B cell (primary cell): Measurements from ENCODE around the gene RHOBTB1. TPM values are rescaled to one million over a fixed set of nuclear protein-coding genes. Genes with fewer than 3 reads are reported as not detected.

Source experiments
- ATAC-seq: fragments of 200-7000 bp; cut with Tn5 transposase; one replicate; pipeline ENCODE4 v1.10.0; 2021; ENCODE audit warnings: low read depth, mild to moderate bottlenecking, moderate number of reproducible peaks, moderate library complexity
- CTCF ChIA-PET: fragments of 350-600 bp; sonication (Branson Sonifier 250); formaldehyde crosslinking; loops from one replicate; lab custom pipeline; 2021; ENCODE audit warnings: antibody characterized with exemption, inconsistent platforms; lab: Charles Lee
- POLR2A ChIA-PET: fragments of 350-600 bp; sonication (Branson Sonifier 250); formaldehyde crosslinking; loops from one replicate; lab custom pipeline; 2021; ENCODE audit warnings: antibody characterized with exemption; lab: Charles Lee
- DNase-seq: peaks from one replicate; pipeline ENCODE4 v3.0.0; 2013
- H2AFZ ChIP-seq: 2 replicates; pipeline ENCODE4 v1.6.1; 2012; ENCODE audit warnings: mild to moderate bottlenecking, low read depth, low read length; ENCODE audit not compliant: insufficient read depth, poor library complexity, severe bottlenecking
- H3K27ac ChIP-seq, 2 donors: 1 replicate in 1 of 2; 2 replicates in 1 of 2; pipeline ENCODE4 v1.5.1; 2012 to 2013; ENCODE audit warnings: low read length in 2 of 2, mild to moderate bottlenecking in 2 of 2, moderate library complexity in 1 of 2
- H3K27me3 ChIP-seq, 4 experiments: fragments of 200-600 bp in 1 of 4; sonication (generic) in 1 of 4; replicated peaks in 1 of 4; 1 replicate in 2 of 4; 2 replicates in 2 of 4; pipeline versions ENCODE4 v1.6.1 to v1.7.0; 2013 to 2016; ENCODE audit warnings: low read length in 3 of 4, mild to moderate bottlenecking in 2 of 4, mixed read lengths in 1 of 4, moderate library complexity in 1 of 4; ENCODE audit not compliant: insufficient read depth in 4 of 4, control insufficient read depth in 3 of 4; ENCODE audit errors: control extremely low read depth in 1 of 4
- H3K36me3 ChIP-seq, 2 experiments: replicated peaks in 1 of 2; 1 replicate in 1 of 2; 2 replicates in 1 of 2; pipeline versions ENCODE4 v1.6.1 to v1.7.1; 2013; ENCODE audit warnings: low read length in 1 of 2; ENCODE audit not compliant: insufficient read depth in 2 of 2, control insufficient read depth in 1 of 2; ENCODE audit errors: control extremely low read depth in 1 of 2, extremely low read depth in 1 of 2
- H3K4me1 ChIP-seq, 2 donors: fragments of 200-600 bp in 1 of 2; sonication (generic) in 1 of 2; 1 replicate in 1 of 2; 2 replicates in 1 of 2; pipeline versions ENCODE4 v1.5.1 to v1.6.1; 2013 to 2017; ENCODE audit warnings: low read length in 2 of 2; ENCODE audit not compliant: control insufficient read depth in 2 of 2, insufficient read depth in 2 of 2
- H3K4me2 ChIP-seq: replicated peaks from 2 replicates; pipeline ENCODE3; 2012; ENCODE audit warnings: mild to moderate bottlenecking, low read depth, low read length; ENCODE audit not compliant: poor library complexity, severe bottlenecking
- H3K4me3 ChIP-seq, 5 experiments: fragments of 200-600 bp in 1 of 5; sonication (generic) in 1 of 5; 1 replicate in 3 of 5; 2 replicates in 2 of 5; pipeline versions ENCODE4 v1.5.1 to v1.7.0; 2011 to 2016; ENCODE audit warnings: low read length in 4 of 5, mild to moderate bottlenecking in 4 of 5, low read depth in 2 of 5, control low read depth in 1 of 5, moderate library complexity in 1 of 5; ENCODE audit not compliant: insufficient read depth in 1 of 5; ENCODE audit errors: control extremely low read depth in 1 of 5, extremely low read depth in 1 of 5
- H3K79me2 ChIP-seq: fragments of 200-600 bp; sonication (generic); one replicate; pipeline ENCODE4 v1.6.0; 2016; ENCODE audit warnings: low read length; ENCODE audit not compliant: control insufficient read depth, insufficient read depth
- H3K9ac ChIP-seq: fragments of 200-600 bp; sonication (generic); 2 replicates; pipeline ENCODE4 v1.6.1; 2017; ENCODE audit warnings: mild to moderate bottlenecking, low read length, moderate library complexity
- H3K9me3 ChIP-seq, 3 donors: one replicate each; pipeline versions ENCODE4 v1.6.1 to v1.7.1; 2013; ENCODE audit warnings: low read length in 2 of 3; ENCODE audit not compliant: control insufficient read depth in 2 of 3, insufficient read depth in 1 of 3; ENCODE audit errors: control extremely low read depth in 1 of 3
- H4K20me1 ChIP-seq: 2 replicates; pipeline ENCODE4 v1.6.0; 2012; ENCODE audit warnings: mild to moderate bottlenecking, low read length; ENCODE audit not compliant: insufficient read depth, control insufficient read depth, poor library complexity, severe bottlenecking
- H3K27ac Mint-ChIP-seq: one replicate; pipeline ENCODE4 v1.8.0; 2021; ENCODE audit warnings: mixed read lengths
- H3K27me3 Mint-ChIP-seq: one replicate; pipeline ENCODE4 v1.8.0; 2021; ENCODE audit warnings: mixed read lengths
- H3K4me1 Mint-ChIP-seq: one replicate; pipeline ENCODE4 v1.8.0; 2021; ENCODE audit warnings: mixed read lengths
- H3K4me3 Mint-ChIP-seq: one replicate; pipeline ENCODE4 v1.8.0; 2021; ENCODE audit warnings: mixed read lengths
- H3K9me3 Mint-ChIP-seq: one replicate; pipeline ENCODE4 v1.8.0; 2022; ENCODE audit warnings: mixed read lengths; ENCODE audit not compliant: insufficient read depth
- EZH2 ChIP-seq: IDR thresholded peaks from 2 replicates; pipeline ENCODE4 v1.6.1; 2012; ENCODE audit warnings: borderline replicate concordance, low read depth, mild to moderate bottlenecking, moderate library complexity, low read length; ENCODE audit not compliant: insufficient read depth, poor library complexity, severe bottlenecking
- WGBS: methylation state at CpG from one replicate; pipeline ENCODE4 v1.1.5; 2013; ENCODE audit warnings: missing lambda C conversion rate; ENCODE audit not compliant: insufficient coverage; 5-methylcytosine and 5-hydroxymethylcytosine counted together
- intact Hi-C: fragments of 100-400 bp; cut with micrococcal nuclease; formaldehyde crosslinking; loops from one replicate; pipeline ENCODE4 v1.10.0; 2022
- polyA plus RNA-seq: library from polyadenylated mRNA; depleted of rRNA; stranded (reverse); fragments of >200 nt; gene quantifications from 2 replicates; pipeline ENCODE4 v1.2.3, GENCODE V29; 2012
- total RNA-seq, 2 donors: library from RNA; stranded (reverse); fragments of 120-200 nt in 1 of 2; gene quantifications; 1 replicate in 1 of 2; 2 replicates in 1 of 2; pipeline versions ENCODE4 v1.2.3 to v1.2.4, GENCODE V29; 2013 to 2022
- TF ChIP-seq, protein P1 (sequence below): fragments of 200-600 bp; IDR thresholded peaks from one replicate; pipeline ENCODE4 v1.8.0; 2022; ENCODE audit warnings: antibody characterized with exemption, mild to moderate bottlenecking

The RHOBTB1 gene
- total and polyA plus RNA-seq, 2 donors (not counting 1 experiment from before 2014, with no cell fraction given) = 0.07 to 0.60 TPM

- no peaks in the 10 kb centered on the region for H3K4me1 Mint-ChIP-seq
- ChIA-PET CTCF (interaction anchor here (1.2 kb wide), 1 partner anchor 136 kb away, joined by 7 read pairs; no protein-coding TSS in a partner anchor), POLR2A (interaction anchor here (0.6 kb wide), 1 partner anchor 951 kb away, joined by 5 read pairs; no protein-coding TSS in a partner anchor)
- H3K27me3 ChIP-seq = no peaks in the 10 kb centered on the region
- intact Hi-C loops = no loop called here
- H3K4me3 ChIP-seq = no peak overlapping the region
- no peaks in the 10 kb centered on the region for H3K4me1 ChIP-seq
- 100% methylated on average over 2 of the region's 7 CpGs for WGBS
- H3K9me3 ChIP-seq = no peaks in the 10 kb centered on the region
- no peak overlapping the region for H2AFZ ChIP-seq
- H3K79me2 ChIP-seq = no peaks in the 10 kb centered on the region
- ATAC-seq = no peak
- no peak overlapping the region for H3K9ac ChIP-seq
- TF ChIP-seq, protein P1, sequence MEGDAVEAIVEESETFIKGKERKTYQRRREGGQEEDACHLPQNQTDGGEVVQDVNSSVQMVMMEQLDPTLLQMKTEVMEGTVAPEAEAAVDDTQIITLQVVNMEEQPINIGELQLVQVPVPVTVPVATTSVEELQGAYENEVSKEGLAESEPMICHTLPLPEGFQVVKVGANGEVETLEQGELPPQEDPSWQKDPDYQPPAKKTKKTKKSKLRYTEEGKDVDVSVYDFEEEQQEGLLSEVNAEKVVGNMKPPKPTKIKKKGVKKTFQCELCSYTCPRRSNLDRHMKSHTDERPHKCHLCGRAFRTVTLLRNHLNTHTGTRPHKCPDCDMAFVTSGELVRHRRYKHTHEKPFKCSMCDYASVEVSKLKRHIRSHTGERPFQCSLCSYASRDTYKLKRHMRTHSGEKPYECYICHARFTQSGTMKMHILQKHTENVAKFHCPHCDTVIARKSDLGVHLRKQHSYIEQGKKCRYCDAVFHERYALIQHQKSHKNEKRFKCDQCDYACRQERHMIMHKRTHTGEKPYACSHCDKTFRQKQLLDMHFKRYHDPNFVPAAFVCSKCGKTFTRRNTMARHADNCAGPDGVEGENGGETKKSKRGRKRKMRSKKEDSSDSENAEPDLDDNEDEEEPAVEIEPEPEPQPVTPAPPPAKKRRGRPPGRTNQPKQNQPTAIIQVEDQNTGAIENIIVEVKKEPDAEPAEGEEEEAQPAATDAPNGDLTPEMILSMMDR = no peak
- TF ChIP-seq EZH2 = no peak
- no peak for DNase-seq
- no peak overlapping the region for H3K4me2 ChIP-seq
- H3K4me3 Mint-ChIP-seq = no peak overlapping the region
- no peaks in the 10 kb centered on the region for H3K9me3 Mint-ChIP-seq
- peaks cover 15% of the 10 kb centered on the region for H3K27me3 Mint-ChIP-seq
- no peaks in the 10 kb centered on the region for H4K20me1 ChIP-seq
- H3K27ac Mint-ChIP-seq = no peak overlapping the region
- no peak overlapping the region for H3K27ac ChIP-seq
- no peaks in the 10 kb centered on the region for H3K36me3 ChIP-seq
Observed at GRCh38 chr10:60952846-60953220, 8.8 kb upstream of the RHOBTB1 start.

- POLR2A ChIA-PET = interaction anchor here (0.6 kb wide), 1 partner anchor 951 kb away, joined by 5 read pairs; no protein-coding TSS in a partner anchor
- H3K27me3 Mint-ChIP-seq = peaks cover 13% of the 10 kb centered on the region
- H2AFZ ChIP-seq = no peak overlapping the region
Observed at GRCh38 chr10:60952067-60952845, 8.3 kb upstream of the RHOBTB1 start.

More at GRCh38 chr10:60952067-60952845, 8.3 kb upstream of the RHOBTB1 start:
- H3K9me3 ChIP-seq = no peaks in the 10 kb centered on the region
- no CpG with 5 or more reads among the region's 3 CpGs for WGBS
- H3K36me3 ChIP-seq = no peaks in the 10 kb centered on the region
- no peaks in the 10 kb centered on the region for H3K4me1 ChIP-seq
- TF ChIP-seq, protein P1 = no peak
- TF ChIP-seq EZH2 = no peak
- H3K4me3 ChIP-seq = no peak overlapping the region
- no peaks in the 10 kb centered on the region for H3K79me2 ChIP-seq
- intact Hi-C loops = no loop called here
- Mint-ChIP-seq H3K27ac (no peak overlapping the region), H3K4me3 (no peak overlapping the region), H3K4me1 (no peaks in the 10 kb centered on the region), H3K9me3 (no peaks in the 10 kb centered on the region)
- DNase-seq = no peak
- ATAC-seq = no peak
- CTCF ChIA-PET = interaction anchor here (1.2 kb wide), 1 partner anchor 135 kb away, joined by 7 read pairs; no protein-coding TSS in a partner anchor
- H3K9ac ChIP-seq = no peak overlapping the region
- H3K27ac ChIP-seq = no peak overlapping the region
- H3K27me3 ChIP-seq = no peaks in the 10 kb centered on the region
- no peak overlapping the region for H3K4me2 ChIP-seq
- no peaks in the 10 kb centered on the region for H4K20me1 ChIP-seq
